HFFc6 (cell line): ENCODE results near the gene SMIM1. TPM values are rescaled to one million over a fixed set of nuclear protein-coding genes. Genes with fewer than 3 reads are reported as not detected.

Experiments used
- DNase-seq: peaks from one replicate; pipeline ENCODE4 v3.0.0-alpha.2; 2018
- H3K27ac Mint-ChIP-seq: 2 replicates; pipeline ENCODE4 v1.8.0; 2020; ENCODE audit warnings: mild to moderate bottlenecking, mixed read lengths
- H3K27me3 Mint-ChIP-seq: 2 replicates; pipeline ENCODE4 v1.8.0; 2021; ENCODE audit warnings: mild to moderate bottlenecking, moderate library complexity, mixed read lengths; ENCODE audit not compliant: insufficient read depth
- H3K36me3 Mint-ChIP-seq: 2 replicates; pipeline ENCODE4 v1.8.0; 2021; ENCODE audit warnings: low read depth, mixed read lengths
- H3K4me1 Mint-ChIP-seq: 2 replicates; pipeline ENCODE4 v1.8.0; 2020; ENCODE audit warnings: low read depth, mixed read lengths
- H3K4me3 Mint-ChIP-seq: 2 replicates; pipeline ENCODE4 v1.8.0; 2020; ENCODE audit warnings: mild to moderate bottlenecking, moderate library complexity, mixed read lengths
- H3K9me3 Mint-ChIP-seq: 2 replicates; pipeline ENCODE4 v1.8.0; 2020; ENCODE audit warnings: mild to moderate bottlenecking, mixed read lengths
- total RNA-seq, 6 experiments: library from RNA; stranded (reverse); fragmentation: NEBNext Ultra II Directional; extraction: Animal tissue kit (Norgen Biotek cat#: 25700); gene quantifications; 2 replicates in 1 of 6; 3 replicates in 5 of 6; pipeline ENCODE4 v1.2.3, GENCODE V29; 2021
- TF ChIP-seq, protein P1 (sequence below): fragments of 200-600 bp; sonication (generic); IDR thresholded peaks from 2 replicates; pipeline ENCODE4 v1.5.0; 2021; ENCODE audit warnings: antibody characterized with exemption, mild to moderate bottlenecking

SMIM1 gene
- total RNA-seq, 6 experiments from 2014 or later = 0.38 to 3.4 (median 1.6) TPM

DNA sequence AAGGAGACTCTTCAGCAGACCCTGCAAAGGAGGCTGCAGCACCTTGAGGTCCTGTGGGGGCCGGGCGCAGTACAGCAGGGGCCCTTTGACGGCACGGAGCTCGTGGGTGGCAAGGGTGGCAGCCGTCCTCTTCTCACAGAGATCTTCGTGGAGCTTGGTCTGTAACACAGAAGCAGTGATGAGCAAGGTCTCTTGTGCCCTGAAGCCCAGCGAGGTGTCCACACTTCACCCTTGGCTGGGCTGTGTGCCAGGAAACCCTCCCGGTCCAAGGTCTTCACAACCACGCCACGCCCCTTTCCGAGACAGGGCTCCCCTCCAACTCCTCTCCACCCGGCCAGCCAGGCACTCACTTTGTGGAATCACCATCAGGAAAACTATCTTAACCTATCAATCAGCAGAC, 12.5 kb downstream of the SMIM1 start:
- H3K27ac Mint-ChIP-seq = no peak overlapping the region
- peaks cover 6% of the 10 kb centered on the region for H3K27me3 Mint-ChIP-seq
- peaks cover 15% of the 10 kb centered on the region for H3K36me3 Mint-ChIP-seq
- no peaks in the 10 kb centered on the region for H3K4me1 Mint-ChIP-seq
- no peak overlapping the region for H3K4me3 Mint-ChIP-seq
- no peak for DNase-seq
- no peaks in the 10 kb centered on the region for H3K9me3 Mint-ChIP-seq
- TF ChIP-seq, protein P1, sequence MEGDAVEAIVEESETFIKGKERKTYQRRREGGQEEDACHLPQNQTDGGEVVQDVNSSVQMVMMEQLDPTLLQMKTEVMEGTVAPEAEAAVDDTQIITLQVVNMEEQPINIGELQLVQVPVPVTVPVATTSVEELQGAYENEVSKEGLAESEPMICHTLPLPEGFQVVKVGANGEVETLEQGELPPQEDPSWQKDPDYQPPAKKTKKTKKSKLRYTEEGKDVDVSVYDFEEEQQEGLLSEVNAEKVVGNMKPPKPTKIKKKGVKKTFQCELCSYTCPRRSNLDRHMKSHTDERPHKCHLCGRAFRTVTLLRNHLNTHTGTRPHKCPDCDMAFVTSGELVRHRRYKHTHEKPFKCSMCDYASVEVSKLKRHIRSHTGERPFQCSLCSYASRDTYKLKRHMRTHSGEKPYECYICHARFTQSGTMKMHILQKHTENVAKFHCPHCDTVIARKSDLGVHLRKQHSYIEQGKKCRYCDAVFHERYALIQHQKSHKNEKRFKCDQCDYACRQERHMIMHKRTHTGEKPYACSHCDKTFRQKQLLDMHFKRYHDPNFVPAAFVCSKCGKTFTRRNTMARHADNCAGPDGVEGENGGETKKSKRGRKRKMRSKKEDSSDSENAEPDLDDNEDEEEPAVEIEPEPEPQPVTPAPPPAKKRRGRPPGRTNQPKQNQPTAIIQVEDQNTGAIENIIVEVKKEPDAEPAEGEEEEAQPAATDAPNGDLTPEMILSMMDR = no peak

DNA sequence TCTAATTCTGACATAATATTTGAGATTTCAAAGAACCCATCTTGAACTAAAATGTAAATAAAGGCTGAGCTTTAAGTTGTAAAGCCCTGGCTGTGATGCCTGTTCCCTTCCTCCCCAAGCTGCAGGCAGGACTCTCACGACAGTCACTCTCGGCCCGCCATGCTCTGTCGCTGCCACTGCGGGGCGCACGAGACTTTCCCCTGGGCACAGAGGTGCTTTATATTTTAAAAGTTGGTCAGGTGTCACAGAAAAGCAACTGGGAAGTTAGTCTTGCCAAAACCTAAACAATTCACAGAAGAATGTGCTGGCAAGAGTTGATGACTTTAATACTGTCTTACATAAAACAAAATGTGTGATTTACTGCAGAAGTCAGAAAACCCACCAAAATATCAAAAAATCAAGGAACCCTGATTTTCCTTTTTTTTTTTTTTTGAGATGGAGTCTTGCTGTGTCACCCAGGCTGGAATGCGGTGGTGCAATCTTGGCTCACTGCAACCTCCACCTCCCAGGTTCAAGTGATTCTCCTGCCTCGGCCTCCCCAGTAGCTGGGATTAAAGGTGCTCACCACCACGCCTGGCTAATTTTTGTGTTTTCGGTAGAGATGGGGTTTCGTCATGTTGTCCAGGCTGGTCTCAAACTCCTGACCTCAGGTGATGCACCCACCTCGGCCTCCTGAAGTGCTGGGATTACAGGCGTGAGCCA, 13.1 kb downstream of the SMIM1 start:
- Mint-ChIP-seq H3K9me3 (no peaks in the 10 kb centered on the region), H3K4me3 (no peak overlapping the region), H3K27ac (no peak overlapping the region)

DNA sequence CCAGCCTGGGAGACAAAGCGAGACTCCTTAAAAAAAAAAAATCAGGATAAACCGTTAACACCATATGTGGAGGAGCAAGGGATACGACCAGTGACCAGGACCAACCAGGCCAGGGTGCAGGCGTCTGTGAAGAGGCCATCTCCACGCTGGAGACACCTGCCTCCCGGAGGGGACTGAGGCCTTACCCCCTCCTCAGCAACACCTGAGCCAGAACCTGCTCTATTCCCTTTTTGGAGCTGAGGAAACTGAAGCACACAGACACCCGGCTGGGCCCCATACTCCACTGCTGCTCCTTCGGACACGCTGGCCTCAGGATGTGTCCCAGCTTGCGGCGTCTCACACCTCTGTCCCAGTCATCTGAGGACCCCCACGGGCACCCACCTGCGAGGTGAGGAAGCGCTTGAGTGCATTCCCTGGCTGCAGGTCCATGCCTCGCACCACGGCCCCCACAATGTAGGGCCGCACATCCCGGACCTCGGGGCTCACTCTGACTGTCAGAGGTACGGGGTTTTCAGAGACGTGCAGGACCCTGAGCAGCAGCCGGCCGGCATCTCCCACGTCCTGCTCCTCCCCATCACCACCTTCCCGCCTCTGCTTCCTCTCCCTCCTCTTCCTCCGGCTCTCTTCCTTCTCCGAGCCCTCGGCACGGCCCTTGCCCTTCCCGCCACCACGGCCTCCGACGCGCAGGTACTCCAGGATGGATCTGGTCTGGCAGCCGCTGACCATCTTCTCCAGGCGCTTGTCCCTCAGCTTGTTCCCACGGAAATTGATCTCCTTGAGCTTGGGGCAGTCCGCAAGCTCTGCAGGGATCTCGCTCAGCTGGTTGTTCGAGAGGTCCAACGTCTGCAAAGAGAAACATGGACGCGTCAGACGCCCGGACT, 14.2 kb downstream of the SMIM1 start:
- TF ChIP-seq, protein P1 = no peak
- Mint-ChIP-seq H3K4me1 (no peaks in the 10 kb centered on the region), H3K9me3 (no peaks in the 10 kb centered on the region), H3K27ac (no peak overlapping the region), H3K4me3 (no peak overlapping the region), H3K36me3 (peaks cover 10% of the 10 kb centered on the region), H3K27me3 (peaks cover 6% of the 10 kb centered on the region)
- DNase-seq = no peak

More for the DNA sequence above, 13.1 kb downstream of the SMIM1 start:
- TF ChIP-seq, protein P1 = no peak
- Mint-ChIP-seq H3K36me3 (peaks cover 10% of the 10 kb centered on the region), H3K4me1 (no peaks in the 10 kb centered on the region), H3K27me3 (peaks cover 6% of the 10 kb centered on the region)
- DNase-seq = no peak

DNA sequence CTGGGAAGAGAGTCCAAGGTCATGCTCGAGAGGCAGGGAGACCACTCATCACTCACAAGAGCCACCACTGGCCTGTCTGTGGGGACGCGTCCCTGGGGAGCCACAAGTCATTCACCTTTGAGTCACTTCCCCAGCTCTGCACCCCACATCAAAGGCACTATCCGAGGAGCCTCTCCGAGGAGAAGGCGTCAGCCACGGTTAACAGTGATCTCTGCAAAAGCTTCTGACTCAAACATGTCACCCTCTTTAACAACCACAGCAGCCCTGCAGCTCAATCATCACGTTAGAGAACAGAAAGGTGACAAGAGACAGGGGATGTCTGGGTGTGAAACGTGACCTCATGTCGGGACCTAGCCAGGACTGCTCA, 14.8 kb downstream of the SMIM1 start:
- no peaks in the 10 kb centered on the region for H3K4me1 Mint-ChIP-seq
- no peak for DNase-seq
- H3K36me3 Mint-ChIP-seq = peaks cover 10% of the 10 kb centered on the region
- H3K27me3 Mint-ChIP-seq = peaks cover 5% of the 10 kb centered on the region
- no peak overlapping the region for H3K4me3 Mint-ChIP-seq
- no peak overlapping the region for H3K27ac Mint-ChIP-seq
- no peaks in the 10 kb centered on the region for H3K9me3 Mint-ChIP-seq
- TF ChIP-seq, protein P1 = no peak

DNA sequence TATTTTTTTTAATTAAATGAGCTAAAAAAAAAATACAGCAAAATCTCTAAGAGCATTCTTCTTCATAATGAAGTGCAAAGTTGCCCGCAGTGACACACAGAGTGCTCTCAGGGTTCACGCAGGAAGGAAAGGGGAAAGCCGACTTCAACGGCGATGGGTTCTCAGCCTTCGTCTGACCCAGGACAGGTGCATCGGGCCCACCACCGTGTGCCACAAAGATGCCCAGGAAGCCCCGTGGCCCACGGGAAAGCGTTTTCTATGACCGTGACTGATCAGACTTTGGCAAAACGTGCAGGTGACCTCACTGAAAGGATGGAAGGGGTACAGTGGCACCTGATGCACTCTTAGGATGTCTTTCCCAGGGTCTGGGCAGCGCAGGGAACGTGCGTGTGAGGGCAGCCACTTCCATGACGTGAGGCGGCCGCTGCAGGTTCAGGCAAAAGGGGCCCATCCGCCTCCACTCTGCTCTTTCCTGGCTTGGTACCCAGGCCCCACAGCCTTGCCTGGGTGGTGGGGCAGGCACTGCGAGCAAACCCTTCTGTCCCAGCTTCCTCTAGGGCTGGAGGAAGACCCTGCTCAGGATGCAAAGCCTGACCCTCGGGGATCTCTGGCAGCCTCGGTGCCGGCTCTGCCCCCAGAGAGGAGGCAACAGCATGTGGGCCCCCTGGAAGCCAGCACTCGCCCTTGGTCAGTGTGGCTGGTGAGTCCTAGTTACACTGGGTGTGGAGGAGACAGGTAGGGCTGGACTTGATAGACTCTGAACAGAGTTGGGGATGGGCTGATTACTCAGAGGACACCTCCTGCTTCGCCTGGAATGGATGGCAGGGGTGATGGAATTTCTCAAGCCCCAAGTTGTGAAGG, 15.4 kb downstream of the SMIM1 start:
- Mint-ChIP-seq H3K27ac (no peak overlapping the region), H3K27me3 (peaks cover 5% of the 10 kb centered on the region), H3K9me3 (no peaks in the 10 kb centered on the region), H3K4me1 (no peaks in the 10 kb centered on the region; the same call in 1 of the 2 replicates), H3K4me3 (no peak overlapping the region), H3K36me3 (peaks cover 10% of the 10 kb centered on the region)
- TF ChIP-seq, protein P1 = no peak
- no peak for DNase-seq
